AG09309 (cell line): ENCODE results near the gene FOS.
"Not testable (repeated sequence)": the region's sequence is repeated elsewhere in the genome, so short reads cannot be mapped to it uniquely, and the experiment has no call there.

Experiments
- DNase-seq: peaks from one replicate; pipeline ENCODE4 v3.0.0-alpha.2; 2010; ENCODE audit warnings: low read depth
- H3K4me3 ChIP-seq: 2 replicates; pipeline ENCODE4 v1.5.1; 2011; ENCODE audit warnings: mild to moderate bottlenecking, low read depth, low read length, moderate library complexity; ENCODE audit not compliant: control insufficient read depth
- TF ChIP-seq, protein P1 (sequence below): IDR thresholded peaks from 2 replicates; pipeline ENCODE4 v1.5.1; 2011; ENCODE audit warnings: mild to moderate bottlenecking, low read depth, low read length, inconsistent platforms; ENCODE audit not compliant: insufficient read depth, control insufficient read depth; ENCODE audit errors: missing control alignments

The FOS gene

DNA sequence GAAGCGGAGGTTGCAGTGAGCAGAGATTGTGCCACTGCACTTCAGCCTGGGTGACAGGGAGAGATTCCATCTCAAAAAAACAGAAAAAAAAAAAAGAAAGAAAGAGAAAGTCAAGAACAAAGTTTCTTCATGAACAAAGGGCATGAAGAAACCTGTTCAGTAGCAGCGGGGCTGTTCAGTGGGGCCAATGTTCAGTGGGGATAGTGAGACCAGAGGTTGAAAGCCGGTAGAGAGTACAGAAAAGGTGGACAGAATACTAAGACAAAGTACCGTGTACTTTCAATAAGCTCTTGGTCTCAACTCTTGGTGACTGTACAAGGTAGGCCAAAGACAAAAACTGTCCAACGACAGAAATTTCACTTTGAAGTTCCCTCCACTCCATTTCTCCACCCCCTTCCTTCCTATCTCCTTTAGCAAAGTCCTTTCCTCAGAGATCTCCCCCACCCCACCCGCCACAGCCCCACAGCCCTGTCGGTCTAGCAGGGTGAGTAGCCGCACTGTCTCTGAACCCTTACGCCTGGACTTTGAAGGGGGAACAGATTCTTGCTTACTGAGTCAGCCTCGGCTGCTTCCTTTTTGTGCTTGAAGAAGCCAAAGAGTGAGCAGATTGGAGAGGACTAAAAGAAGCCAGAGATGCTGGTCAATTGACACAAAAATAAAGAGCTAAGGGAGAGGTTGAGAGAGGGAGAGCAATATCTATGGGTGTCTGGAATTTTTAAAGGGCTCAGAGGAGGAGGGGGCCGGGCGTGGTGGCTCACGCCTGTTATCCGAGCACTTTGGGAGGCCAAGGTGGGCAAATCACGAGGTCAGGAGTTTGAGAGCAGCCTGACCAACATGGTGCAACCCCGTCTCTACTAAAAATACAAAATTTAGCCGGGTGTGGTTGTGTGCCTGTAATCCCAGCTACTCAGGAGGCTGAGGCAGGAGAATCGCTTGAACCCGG, 44.2 kb upstream of the FOS start:
- H3K4me3 ChIP-seq: no peak overlapping the region
- DNase-seq: peak; percentile 45
- TF ChIP-seq, protein P1, sequence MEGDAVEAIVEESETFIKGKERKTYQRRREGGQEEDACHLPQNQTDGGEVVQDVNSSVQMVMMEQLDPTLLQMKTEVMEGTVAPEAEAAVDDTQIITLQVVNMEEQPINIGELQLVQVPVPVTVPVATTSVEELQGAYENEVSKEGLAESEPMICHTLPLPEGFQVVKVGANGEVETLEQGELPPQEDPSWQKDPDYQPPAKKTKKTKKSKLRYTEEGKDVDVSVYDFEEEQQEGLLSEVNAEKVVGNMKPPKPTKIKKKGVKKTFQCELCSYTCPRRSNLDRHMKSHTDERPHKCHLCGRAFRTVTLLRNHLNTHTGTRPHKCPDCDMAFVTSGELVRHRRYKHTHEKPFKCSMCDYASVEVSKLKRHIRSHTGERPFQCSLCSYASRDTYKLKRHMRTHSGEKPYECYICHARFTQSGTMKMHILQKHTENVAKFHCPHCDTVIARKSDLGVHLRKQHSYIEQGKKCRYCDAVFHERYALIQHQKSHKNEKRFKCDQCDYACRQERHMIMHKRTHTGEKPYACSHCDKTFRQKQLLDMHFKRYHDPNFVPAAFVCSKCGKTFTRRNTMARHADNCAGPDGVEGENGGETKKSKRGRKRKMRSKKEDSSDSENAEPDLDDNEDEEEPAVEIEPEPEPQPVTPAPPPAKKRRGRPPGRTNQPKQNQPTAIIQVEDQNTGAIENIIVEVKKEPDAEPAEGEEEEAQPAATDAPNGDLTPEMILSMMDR: no peak

DNA sequence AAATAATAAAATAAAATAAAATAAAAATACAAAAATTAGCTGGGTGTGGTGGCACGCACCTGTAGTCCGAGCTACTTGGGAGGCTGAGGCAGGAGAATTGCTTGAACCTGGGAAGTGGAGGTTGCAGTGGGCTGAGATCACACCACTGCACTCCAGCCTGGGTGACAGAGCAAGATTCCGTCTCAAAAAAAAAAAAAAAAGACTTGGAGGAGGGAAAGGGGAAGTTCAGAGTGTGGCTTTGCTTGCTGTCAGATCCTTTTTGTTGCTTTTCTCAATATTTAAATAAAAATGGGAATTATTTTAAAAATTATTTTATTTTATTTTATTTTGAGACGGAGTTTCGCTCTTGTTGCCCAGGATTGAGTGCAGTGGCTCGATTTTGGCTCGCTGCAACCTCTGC, 43.4 kb upstream of the FOS start:
- H3K4me3 ChIP-seq, DNase-seq: not testable (repeated sequence)

DNA sequence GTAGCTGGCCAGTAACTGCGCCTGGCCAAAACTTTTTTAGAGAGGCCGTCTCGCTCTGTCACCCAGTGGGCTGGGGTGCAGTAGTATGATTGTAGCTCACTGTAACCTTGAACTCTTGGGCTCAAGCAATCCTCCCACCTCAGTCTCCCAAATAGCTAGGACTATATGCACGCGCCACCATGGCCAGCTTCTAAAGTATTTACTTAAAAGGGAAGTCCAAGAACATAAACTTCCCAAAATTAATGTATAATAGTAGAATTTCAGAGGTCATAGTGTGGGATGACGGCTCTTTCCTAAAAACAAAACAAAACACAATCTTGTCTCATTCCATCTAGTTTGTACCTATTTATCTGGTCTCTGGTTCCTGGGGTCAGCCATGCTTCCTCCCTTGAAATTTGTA, 42.2 kb upstream of the FOS start:
- no peak overlapping the region for H3K4me3 ChIP-seq
- DNase-seq: no peak
- TF ChIP-seq, protein P1: no peak

DNA sequence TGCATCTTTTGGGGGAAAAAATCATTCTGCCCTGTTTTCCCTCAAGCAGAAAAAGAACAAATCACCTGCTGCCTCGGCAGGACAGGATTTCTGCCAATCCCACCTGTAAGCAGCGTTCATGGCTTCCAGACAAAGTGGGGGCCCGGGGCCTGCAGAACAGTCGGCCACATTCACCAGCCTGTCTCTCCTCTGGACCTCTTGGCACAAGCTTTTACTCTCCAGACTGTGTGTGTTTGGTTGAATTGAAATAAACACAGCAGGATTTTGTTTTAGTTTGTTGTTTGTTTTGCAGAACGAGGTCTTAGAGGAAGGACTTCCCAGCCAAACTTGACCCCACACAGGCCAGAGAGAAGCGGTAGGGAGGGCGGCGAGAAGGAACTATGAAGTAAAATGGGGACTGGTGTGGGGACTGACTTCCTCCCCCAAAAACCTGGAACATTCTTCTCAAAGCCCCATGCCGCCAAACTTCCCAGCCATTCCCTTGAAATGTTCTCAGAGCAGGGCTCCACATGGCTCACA, 41.7 kb upstream of the FOS start:
- no peak for DNase-seq
- TF ChIP-seq, protein P1: no peak
- no peak overlapping the region for H3K4me3 ChIP-seq

DNA sequence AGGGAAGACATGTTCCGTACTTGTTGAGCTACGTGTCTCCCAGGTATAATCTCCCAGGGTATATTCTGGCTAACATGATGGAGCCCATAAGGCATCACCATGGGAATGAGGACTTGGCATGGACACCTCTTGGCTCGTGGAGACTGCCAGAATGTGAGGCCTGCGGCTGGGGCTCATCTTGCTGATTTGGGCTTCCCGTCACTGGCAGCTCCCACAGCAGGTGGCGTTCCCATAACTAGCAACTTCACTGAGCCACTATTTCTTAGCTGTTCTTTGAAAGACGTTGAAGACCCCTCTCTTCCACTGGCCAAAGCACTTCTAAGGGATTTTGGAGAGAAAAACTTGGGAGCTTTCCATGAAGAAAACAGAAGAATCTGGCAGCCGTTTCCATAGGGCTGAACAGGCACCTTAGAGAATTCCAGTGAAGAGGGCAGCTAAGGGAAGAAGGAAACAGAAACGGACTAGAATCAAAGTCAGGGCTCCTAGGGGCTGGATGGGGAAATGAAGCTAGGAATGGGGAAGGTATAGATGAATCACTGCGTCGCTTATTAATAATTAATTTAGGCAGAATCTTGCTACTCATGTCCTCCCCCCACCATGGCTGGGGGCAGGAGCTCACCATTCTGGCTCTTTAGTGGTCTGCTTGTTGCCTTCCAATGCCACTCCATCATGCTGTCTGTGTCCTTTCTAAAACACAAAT, 39.7 kb upstream of the FOS start:
- no peak for DNase-seq
- no peak overlapping the region for H3K4me3 ChIP-seq
- TF ChIP-seq, protein P1: no peak

DNA sequence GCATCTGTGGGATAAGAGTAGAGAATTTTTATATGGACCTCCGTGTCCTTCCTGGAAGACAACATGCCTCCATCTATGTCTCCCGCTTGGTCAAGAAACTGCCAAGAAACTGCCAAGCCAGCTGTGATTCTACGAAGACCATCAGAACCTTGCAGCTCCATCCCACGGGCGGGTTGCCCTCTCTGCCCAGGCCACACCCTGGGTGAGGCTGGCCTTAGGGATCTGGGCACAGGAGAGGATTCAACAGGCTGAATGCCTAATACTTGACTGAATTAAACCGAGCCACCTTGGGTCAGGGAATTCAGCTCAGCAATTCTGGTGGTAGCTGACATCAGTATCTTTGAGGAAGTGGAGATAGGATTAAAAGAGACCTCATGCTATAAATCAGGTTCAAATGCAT, 37.8 kb upstream of the FOS start:
- TF ChIP-seq, protein P1: no peak
- no peak overlapping the region for H3K4me3 ChIP-seq
- DNase-seq: no peak
